GM18520 (cell line): Measurements from ENCODE around the gene CLEC18B.
"Not testable (repeated sequence)": the region's sequence is repeated elsewhere in the genome, so short reads cannot be mapped to it uniquely, and the experiment has no call there.

Source experiments
- ATAC-seq: cut with Tn5 transposase; IDR thresholded peaks from one replicate; pipeline ENCODE4 v1.9.1; 2021; ENCODE audit not compliant: unreplicated experiment

Gene CLEC18B

DNA sequence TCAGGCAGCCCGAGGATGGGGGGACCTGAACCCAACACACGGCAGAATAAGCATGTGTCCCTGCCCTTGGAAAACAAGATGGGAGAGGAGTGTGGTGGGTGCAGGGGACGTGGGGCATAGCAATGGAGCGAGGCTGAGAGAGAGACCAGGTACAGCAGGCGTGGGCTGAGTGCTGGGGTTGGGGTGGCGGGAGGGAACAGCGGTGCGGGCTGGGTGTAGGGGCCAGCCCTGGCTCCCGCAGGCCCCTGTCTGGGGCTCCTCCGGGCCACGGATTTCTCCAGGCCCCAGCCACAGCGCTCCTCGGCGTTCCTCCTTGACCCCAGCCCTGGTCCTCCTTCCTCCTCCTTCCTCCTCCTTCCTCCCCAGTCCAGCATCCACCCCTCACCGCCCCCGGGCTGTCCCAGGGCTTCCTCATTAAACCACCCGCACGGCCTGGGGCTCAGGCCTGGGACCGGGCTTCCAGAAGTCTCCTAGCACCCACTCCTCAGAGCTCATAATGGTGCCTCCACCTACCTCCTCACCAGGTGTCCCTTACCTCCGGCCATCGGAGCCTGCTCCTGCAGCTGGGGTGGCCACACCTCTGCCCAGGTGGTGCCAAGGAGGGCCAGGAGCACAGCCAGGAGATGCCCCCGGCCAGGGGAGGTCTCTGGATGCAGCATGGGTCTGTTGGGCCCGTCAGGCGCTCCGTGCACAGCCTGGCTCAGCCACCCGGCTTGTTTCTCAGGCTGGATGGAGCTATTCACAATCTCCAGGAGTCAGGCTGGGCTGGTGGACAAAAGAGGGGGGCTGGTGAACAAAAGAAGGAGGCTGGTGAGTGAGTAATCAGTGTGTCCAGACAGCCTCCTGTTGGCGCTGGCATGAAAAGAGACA is at the start of gene CLEC18B:
TSS of gene CLEC18B (minus strand) at position 867 of the 870 bp plus-strand sequence. CDS start at position 659, 208 bp downstream.
- ATAC-seq: not testable (repeated sequence)

DNA sequence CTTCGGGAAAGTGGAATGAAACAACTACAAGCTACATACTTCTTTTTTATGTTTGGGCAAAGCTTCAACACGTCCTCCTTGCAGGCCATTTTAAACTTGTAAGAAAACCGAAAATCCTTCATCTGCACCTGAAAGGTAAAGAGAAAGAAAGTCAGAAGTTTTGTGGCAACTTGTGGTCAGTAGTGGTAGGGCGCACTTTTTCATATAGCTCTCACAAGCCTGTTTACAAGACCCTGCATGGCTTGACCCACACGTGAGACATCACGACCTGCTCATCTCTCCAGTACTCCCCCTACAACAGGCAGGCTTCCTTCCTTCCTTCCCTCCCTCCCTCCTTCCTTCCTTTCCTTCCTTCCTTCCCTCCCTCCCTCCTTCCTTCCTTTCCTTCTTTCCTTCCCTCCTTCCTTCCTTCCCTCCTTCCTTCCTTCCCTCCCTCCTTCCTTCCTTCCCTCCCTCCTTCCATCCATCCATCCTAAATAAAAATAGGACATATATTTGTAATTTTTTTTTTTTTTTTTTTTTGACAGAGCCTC is 48.7 kb upstream of the CLEC18B start:
- no peak for ATAC-seq

DNA sequence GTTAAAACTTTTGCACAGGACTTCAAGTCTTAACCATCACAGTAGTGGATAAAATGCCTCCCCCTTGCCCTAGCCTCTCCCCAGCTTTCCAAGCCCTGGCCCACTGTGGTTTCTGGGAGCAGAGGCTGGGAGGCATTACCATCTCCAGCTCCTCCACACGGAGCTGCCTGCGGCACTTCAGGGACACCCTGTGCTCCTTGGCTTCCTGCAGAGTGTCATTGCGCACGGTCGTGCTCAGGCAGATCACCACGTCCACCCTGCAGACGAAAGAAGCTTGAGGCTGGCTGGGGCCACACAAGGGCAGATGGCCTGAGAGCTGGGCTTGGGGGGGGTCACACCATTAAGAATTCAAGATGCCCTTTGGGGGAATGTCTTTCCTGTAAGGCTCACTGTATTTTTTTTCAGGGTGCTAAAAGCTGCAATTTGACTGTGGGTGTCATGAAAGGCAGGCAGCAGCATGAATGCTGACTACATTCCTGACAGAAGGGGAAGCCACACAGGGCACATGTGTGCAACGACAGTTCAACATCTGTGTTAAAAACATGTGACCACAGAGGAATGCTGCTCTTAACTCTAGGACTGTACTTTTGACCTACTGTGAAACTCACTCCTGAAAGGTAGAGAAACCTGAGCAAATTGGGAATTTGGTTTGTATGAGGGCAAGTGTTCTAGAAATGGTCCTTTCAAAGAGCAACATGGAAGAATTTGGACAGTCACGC is 47.7 kb upstream of the CLEC18B start:
- ATAC-seq: no peak

DNA sequence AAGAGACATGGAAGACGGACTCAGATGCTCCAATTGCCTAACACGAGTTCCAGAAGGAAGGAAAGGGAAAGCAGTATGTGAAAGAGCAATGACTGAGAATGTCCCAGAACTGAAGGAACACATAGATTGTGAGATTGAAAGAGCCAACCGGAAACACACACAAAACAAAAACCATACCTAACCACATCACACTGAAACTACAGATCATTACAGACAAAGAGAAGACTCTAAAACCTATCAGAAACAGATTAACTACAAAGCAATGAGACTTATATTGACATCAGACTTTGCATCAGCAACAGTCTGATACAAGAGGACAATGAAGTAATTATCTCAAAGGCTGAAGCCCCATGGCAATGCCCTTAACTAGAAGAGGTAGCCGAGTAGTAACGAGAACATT is 45.6 kb upstream of the CLEC18B start:
- ATAC-seq: no peak

DNA sequence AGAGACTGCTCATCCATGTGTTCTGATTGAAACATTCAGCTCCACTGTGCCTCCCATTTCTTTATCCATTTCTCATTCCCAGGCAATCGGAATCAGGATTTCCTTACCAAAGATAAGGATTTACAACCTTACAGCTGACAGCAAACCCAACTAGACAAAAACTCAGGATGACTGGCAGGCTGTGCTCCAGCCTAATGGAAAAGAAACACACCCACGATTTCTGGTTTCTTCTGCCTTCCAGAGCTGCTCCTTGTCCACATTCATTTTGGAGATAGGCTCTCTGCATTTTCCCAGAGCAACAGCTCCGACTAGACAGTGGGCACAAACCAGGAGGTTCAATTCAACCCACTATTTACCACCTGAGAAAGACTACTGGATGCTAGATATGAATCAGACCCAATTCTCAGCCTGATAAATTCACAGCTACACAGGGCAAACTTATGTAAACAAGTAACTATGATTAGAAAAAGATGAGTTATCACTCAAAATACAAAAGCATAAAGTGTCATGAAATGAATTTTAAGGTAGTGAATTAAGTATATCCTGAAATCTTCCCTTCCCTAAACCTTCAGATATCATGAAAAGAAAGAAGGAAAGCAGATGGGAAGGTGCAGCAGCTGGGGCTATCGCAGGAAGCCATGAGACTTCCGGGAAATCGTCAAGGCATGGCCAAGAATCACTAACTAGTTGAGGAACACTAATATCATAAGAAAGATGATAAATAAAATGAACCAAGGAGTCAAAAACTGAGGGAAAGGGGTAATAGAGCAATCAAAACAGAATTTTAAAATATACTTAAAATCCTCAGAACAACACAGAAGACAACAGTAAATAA is 44.8 kb upstream of the CLEC18B start:
- no peak for ATAC-seq

DNA sequence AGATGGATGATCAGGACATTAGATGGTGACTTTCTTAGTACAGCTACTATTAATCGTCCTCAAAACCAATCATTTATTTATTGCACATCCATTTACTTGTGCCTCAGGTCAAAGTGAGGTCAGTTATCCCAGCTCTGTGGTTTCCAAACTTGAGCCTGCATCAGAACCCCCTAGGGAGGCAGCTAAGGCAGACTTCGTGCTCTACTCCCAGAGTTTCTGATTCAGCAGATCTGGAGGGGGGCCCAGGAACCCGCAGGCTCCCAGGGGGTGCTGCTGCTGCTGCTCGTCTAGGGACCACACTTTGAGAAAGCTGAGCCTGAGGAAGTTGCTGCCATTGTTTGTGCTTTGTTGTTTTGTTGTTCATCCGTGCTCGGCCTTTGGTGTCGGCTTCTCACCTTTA is 44.0 kb upstream of the CLEC18B start:
- ATAC-seq: no peak

DNA sequence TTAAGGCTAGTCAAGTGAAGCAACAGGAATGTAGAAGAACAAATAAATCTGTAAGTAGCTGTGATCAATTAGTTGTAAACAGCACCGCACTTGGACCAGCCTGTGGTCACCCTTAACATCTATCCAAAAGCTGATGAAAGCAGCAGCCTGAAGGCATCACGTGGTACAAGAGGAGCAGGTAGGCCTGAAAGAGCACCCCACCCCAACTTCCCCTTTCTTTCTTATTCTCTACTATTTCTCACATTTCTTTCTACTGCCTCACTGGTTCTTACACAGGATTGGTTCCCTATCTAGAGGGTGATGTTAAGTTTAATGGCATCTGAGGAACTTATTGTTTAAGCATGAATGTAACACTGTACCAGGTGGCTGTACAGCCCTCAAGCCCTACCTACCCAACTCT is 42.6 kb upstream of the CLEC18B start:
- no peak for ATAC-seq

DNA sequence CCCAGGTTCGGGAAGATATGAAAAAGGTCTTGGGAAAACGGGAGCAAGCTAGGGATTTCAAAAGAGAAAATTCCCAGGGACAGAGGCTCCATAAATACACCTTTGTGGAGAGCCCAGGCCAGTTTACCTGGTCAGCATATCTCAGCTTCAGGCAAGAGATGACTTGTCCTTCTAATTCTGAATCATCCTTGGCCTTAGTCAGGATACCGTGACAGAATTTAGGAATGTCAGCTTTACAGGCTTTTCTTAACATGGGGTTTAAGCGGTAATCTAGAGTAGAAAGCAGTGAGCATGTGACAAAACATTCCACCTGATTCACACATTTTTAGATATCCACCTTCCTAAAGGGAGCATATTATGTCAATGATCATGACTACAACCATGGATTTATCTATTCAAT is 41.1 kb upstream of the CLEC18B start:
- ATAC-seq: no peak

DNA sequence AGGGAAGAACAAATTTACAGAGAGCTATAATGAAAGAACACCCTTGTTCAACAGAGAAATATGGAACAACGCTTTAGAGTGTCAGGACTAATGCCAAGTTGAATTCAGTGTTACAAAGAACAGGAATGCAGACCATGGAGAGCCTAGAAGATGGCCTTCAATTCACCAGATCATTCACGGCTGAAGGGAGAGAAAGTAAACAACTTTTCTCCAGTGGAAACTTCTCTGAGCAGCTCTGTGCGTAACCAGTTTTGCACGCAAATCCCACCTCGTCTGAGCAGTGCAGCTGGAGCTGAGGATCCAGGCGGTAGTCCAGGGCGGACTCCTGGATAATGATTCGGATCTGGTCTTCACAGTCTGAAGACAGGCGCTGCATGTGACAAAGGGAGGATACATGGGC is 40.5 kb upstream of the CLEC18B start:
- no peak for ATAC-seq

DNA sequence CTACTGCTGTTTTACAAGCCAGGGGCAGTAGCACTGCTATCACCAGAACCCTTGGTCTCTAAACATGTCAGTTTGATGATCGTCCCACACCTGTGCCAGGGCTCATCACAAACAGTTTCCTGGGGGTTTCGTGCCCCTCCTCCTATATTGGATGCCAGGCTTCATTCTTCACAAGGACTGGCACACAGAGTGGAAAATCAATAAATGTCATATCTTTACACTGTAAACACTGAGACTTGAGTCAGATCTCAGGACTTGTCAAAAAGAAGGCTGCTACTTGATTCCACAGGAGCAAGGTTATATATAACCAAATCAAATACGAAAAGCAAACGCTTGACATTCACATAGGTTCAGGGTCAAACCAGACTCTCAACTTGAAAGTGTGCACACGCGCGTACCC is 39.3 kb upstream of the CLEC18B start:
- ATAC-seq: no peak

DNA sequence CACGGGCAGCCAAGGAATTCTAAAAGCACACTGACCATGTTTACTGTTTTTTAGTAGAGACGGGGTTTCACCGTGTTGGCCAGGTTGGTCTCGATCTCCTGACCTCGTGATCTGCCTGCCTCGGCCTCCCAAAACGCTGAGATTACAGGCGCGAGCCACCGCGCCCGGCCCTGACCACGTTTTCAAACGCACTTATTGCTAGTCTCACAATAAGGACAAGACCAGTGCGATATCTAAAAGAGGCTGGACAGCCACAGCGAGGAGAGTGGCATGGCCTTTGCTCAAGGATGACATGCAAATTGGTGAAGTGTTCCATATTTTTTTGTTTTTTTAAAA is 35.0 kb upstream of the CLEC18B start:
- no peak for ATAC-seq

DNA sequence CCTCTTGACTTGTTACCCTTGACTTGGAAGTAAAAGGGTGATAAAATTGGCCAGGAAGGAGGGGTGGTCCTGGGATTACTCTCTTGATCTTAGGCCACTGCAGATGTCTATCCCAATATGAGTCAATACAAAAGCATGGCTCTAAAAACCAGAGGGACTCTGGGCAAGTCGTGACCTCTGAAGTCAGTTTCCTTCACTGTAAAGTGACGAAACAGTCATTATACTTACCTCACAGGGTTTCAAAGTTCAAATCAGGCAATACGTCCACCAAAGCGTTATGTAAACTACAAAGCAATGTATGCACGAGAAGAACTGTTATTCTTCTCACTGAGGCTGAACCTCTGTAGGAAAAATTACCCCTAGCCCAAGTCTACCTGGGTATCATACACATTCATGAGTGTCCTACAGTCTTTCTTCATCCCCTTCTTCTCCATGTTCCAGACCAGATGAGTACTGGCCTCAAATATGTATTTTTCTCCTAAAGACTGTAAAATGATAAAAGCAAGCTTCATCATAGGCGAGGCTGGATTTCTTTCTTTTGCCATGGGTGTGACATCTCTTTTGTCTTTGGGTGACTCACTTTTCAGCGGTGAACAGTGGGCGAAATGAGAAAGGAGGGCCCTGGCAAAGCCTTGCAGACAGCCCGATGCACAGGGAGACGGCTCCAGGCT is 34.5 kb upstream of the CLEC18B start:
- ATAC-seq: no peak

DNA sequence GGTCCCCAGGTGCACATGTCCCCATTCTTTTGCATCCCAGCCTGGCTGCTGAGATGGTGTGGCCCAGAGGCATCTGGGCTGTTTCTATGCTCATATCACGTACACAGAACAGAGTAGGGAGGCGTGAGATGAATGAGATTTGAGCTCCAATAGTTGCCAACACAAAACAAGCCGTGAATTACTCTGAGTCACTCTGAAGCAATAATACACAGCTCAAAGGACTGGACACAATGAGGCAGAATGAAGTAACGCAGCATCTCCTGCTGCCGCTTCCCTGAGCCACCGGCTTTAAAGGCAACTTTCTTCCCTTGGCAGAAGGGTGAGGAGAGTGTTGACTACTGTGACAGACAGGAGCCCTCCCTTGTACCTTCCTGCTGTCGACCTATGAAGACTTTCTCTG is 33.9 kb upstream of the CLEC18B start:
- no peak for ATAC-seq

DNA sequence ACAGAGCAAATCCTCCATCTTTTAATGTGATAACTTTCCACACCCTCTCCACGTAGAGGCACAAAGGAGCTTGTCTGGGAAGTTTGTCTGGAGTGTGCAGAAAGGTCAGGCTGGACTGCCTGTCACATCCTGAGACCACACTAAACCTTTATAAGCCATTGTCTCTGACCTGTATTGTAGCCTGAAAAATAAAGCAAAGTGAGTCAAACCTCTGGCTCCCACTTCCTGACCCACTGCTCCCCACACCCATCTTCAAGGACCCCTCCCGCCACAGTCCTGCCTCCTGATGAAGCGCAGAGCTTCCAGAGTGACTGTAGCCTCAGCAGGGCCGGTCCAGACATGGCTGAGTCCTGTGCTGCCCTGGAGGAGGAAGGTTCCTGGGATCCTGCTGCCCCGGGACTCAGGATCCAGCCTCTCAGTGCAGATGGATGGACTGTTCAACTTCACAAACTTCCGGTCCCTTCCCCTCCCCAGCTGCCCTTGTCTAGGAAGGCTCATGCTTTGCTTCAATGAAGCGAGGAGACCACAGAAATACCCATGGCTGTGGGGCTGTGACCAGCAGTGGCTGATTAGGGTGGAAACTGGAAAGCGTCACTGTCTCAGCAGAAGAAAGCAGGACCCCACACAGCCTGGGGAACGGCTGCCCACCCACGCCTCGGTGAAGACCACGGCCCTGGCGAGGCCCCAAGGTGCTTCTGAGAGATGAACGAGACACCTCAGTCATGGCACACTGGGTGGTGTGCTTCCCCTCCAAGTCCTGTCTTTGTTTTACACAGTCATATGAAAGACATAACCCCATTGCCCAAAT is 30.9 kb upstream of the CLEC18B start:
- ATAC-seq: no peak

DNA sequence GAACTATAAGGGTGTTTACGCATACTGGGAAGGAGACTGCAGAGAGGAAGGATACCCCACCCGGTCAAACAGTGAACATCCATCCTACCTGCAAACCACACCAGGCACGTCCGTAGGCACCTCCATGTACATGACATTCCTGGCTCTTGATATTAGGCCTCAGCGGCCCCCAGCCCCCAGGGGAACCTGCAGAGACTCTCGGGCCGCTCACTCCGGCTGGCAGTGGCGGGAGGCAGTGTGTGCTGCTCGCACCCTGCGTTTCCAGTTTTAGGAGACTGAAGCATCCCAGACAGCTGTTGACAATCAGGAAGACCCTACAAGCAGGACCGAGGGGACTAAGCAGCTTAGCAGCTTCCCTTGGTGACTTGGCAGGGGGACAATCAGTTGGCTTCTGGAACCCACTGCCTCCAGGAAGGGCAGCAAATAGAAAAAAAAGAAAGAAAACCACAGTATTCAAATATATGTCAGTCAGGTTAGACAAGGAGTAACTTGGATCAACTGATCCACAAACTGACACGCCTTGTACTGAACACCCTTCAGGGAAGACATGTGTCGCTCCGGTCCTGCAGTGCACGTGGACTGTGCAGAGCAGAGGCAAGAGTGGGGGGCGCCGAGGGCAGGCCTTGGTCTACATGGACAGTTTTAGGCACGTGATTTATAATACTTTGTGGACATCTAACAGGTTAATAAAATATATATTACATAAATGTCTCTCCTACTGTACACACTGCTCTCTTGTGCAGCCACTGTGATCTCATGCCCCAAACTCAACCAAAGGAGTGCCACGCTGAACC is 29.9 kb upstream of the CLEC18B start:
- no peak for ATAC-seq

DNA sequence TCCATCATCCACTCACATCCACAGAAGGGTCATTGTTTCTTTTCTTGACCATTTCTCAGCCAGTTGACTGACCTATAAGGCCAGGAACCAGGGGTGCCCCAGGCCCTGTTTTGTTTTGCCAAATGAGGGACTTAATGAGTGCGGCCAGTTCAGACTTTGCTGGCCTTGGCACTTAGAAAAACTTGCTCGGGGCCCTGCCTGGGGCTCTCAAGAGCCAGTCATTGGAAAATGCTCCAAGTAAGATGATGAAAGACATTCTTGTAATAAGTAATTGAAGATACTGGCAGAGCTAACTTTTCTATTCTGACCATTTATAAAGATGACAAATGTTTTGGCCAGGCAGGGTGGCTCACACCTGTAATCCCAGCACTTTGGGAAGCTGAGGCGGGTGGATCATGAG is 29.0 kb upstream of the CLEC18B start:
- ATAC-seq: no peak

DNA sequence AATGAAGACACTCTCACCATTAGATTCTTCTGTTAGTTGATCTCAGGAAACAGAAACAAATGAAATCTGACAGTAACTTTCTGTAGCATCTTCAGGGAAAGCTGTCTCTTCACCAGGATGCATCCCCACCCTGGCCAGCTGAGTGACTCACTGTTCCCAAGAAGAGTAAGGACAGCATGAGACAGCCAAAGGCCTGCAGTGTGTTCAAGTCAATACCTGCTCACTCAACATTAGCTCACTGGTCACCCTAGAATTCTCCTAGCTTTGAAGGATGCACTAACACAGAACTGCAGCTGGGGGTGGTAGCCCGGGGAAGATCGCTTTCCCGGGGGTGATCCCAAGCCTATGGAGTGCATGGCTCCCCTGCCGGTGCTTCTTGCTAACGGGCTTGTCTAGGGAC is 28.2 kb upstream of the CLEC18B start:
- ATAC-seq: no peak

DNA sequence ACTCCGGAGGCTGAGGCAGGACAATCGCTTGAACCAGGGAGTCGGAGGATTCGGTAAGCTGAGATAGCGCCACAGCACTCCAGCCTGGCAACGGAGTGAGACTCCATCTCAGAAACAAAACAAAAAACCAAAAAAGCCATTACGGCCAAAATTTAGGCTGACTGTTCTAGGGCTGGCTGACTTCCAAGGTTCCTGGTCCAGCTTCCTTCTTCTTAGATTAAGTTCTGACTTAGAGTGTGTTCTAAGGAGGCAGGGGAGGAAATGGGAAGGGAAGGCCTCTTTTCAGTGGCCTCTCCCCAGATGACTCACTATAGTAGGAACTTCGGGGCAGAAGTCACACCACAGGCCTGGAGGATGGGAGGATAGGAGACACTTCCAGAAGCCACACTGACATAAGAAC is 27.7 kb upstream of the CLEC18B start:
- no peak for ATAC-seq

DNA sequence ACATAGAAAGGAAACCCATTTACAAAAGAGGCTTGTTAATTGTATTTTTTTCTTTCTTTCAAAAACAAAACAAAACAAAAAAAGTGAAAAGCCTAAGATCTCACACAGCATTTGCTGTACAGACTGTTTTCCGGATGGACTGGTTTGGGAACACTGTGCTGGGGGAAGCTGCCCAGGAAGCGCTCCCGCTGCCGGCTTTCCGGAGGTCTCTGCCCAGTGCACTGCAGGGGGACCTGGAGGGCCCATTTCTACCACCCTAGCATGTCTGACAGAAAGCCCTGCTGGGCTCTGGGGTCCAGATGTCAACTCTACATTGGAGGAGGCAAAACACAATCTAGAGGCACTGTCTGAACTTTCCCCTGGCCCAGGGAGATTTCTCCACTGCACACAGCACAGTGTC is 26.3 kb upstream of the CLEC18B start:
- ATAC-seq: no peak
